ENCODE measurements around the gene NOC3L. TPM values are rescaled to one million over a fixed set of nuclear protein-coding genes. Genes with fewer than 3 reads are reported as not detected.

NOC3L gene
- polyA plus RNA-seq, 3 donors, result 2.4 to 3.0 (median 2.7) TPM

DNA sequence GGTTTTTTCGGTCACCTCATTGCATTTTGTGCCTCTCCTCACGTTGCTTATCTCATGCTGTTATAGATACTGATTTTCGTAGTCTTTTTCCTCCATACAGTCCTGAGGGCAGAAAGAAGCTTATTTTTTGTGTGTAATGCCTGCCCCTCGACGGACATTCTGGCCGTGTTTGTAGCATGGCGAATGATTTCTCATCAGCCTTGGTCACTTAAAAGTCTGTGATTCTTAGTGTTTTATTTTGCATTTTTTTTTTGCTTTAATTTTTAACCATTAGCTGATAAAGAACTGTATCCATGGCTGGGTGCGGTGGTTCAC is 469 bp upstream of the NOC3L start:
- H3K4me1 Mint-ChIP-seq, result peaks cover 18% of the 10 kb centered on the region
- peaks cover 12 to 21% of the 10 kb centered on the region in 2 donors for H3K4me1 ChIP-seq (ENCODE audit: control insufficient read depth in 1 of 2, insufficient read depth in 2 of 2, low read length in 2 of 2)
- peak overlapping the region in 2 of 3 experiments; percentile 66 to 83 for H3K4me3 ChIP-seq (replicated peaks in 1 of 3; ENCODE audit: low read depth in 2 of 3, low read length in 3 of 3)
- peak overlapping the region; percentile 64 for H3K9ac ChIP-seq (ENCODE audit: insufficient read depth, low read length, poor library complexity, severe bottlenecking)
- TF ChIP-seq, protein P1, sequence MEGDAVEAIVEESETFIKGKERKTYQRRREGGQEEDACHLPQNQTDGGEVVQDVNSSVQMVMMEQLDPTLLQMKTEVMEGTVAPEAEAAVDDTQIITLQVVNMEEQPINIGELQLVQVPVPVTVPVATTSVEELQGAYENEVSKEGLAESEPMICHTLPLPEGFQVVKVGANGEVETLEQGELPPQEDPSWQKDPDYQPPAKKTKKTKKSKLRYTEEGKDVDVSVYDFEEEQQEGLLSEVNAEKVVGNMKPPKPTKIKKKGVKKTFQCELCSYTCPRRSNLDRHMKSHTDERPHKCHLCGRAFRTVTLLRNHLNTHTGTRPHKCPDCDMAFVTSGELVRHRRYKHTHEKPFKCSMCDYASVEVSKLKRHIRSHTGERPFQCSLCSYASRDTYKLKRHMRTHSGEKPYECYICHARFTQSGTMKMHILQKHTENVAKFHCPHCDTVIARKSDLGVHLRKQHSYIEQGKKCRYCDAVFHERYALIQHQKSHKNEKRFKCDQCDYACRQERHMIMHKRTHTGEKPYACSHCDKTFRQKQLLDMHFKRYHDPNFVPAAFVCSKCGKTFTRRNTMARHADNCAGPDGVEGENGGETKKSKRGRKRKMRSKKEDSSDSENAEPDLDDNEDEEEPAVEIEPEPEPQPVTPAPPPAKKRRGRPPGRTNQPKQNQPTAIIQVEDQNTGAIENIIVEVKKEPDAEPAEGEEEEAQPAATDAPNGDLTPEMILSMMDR (IDR thresholded peaks at IDR 0.05), result peak; percentile 28
- H3K4me2 ChIP-seq (replicated peaks; ENCODE audit: extremely low read depth, low read length, poor library complexity, severe bottlenecking), result peak overlapping the region; percentile 76
- no peaks in the 10 kb centered on the region for H4K20me1 ChIP-seq (ENCODE audit: insufficient read depth, low read length)
- H3K4me3 Mint-ChIP-seq, result peak overlapping the region; percentile 92 to 95
- H3K27me3 Mint-ChIP-seq (ENCODE audit: low read depth in 3 of 3), result peaks cover 17 to 22% (median 18%) of the 10 kb centered on the region in 3 donors
- no peak overlapping the region for H3K27ac Mint-ChIP-seq
- H3K9me3 Mint-ChIP-seq, result peaks cover 0 to 3% (median 2%) of the 10 kb centered on the region in 7 donors
- no peaks in the 10 kb centered on the region for H3K9me3 ChIP-seq (replicated peaks in 1 of 2; ENCODE audit: control insufficient read depth in 1 of 2, insufficient read depth in 1 of 2, low read length in 2 of 2)
- peaks cover 10% of the 10 kb centered on the region for H3K79me2 ChIP-seq (ENCODE audit: insufficient read depth, low read length)
- no peak for DNase-seq
- H3K27ac ChIP-seq (ENCODE audit: low read depth in 1 of 2, low read length in 2 of 2), result no peak overlapping the region
- WGBS (ENCODE audit: insufficient coverage), result 40% methylated on average over 1 of the region's 8 CpGs
- H2AFZ ChIP-seq (ENCODE audit: insufficient read depth, low read depth, low read length, poor library complexity, severe bottlenecking), result peak overlapping the region; percentile 86
- H3K36me3 Mint-ChIP-seq, result peaks cover 17% of the 10 kb centered on the region in 2 donors
- H3K36me3 ChIP-seq (replicated peaks in 1 of 2; ENCODE audit: control insufficient read depth in 1 of 2, insufficient read depth in 2 of 2, low read length in 2 of 2), result peaks cover 7 to 11% of the 10 kb centered on the region in 2 donors
- intact Hi-C loops (cut with micrococcal nuclease), result loop anchor here (5.0 kb wide), 2 partner anchors 39 to 79 kb away; partner anchors contain the start of gene TBC1D12 (in 1 of the 2)
- peaks cover 0 to 6% of the 10 kb centered on the region in 2 donors for H3K27me3 ChIP-seq (ENCODE audit: control insufficient read depth in 2 of 2, insufficient read depth in 2 of 2, low read length in 2 of 2)

DNA sequence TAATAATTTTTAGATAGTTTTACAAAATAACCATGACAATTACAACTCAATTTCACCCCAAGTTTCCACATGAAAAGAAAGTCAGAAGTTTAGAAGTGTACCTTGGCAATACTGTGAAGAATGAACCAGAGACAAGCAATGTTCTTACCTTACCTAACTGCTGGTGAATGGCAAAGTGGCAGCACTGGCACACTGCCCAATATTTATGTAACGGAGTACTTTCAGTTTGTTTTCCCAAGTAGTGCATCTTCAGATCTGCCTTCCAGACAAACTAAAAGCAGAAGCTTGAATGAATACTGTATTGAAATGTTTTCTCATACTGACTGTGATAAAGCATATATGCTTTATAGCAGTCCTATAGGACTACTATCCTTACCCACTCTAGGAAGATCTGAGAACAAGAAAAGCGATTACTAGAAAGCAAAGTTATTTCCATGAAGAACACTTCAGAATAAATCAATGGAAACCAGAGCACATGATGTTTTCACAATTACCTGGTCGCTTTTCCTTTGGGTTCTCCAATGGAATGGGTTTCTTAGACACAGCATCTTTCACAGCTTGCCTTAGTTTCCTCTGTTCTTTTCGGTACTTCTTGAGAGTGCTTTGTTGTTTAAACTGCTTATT is 1.5 kb downstream of the NOC3L start:
- intact Hi-C loops (cut with micrococcal nuclease), result loop anchor here (5.0 kb wide), 2 partner anchors 41 to 81 kb away; partner anchors contain the start of gene TBC1D12 (in 1 of the 2)
- Histone ChIP-seq H3K9me3 (replicated peaks in 1 of 2; ENCODE audit: control insufficient read depth in 1 of 2, insufficient read depth in 1 of 2, low read length in 2 of 2) (no peaks in the 10 kb centered on the region), H3K27me3 (ENCODE audit: control insufficient read depth in 2 of 2, insufficient read depth in 2 of 2, low read length in 2 of 2) (peaks cover 0 to 6% of the 10 kb centered on the region in 2 donors), H3K4me1 (ENCODE audit: control insufficient read depth in 1 of 2, insufficient read depth in 2 of 2, low read length in 2 of 2) (peaks cover 12 to 21% of the 10 kb centered on the region in 2 donors), H3K79me2 (ENCODE audit: insufficient read depth, low read length) (peaks cover 10% of the 10 kb centered on the region), H4K20me1 (ENCODE audit: insufficient read depth, low read length) (no peaks in the 10 kb centered on the region), H3K27ac (ENCODE audit: low read depth in 1 of 2, low read length in 2 of 2) (no peak overlapping the region), H3K36me3 (replicated peaks in 1 of 2; ENCODE audit: control insufficient read depth in 1 of 2, insufficient read depth in 2 of 2, low read length in 2 of 2) (peaks cover 25 to 30% of the 10 kb centered on the region in 2 donors), H3K4me3 (replicated peaks in 1 of 3; ENCODE audit: low read depth in 2 of 3, low read length in 3 of 3) (no peak overlapping the region), H2AFZ (ENCODE audit: insufficient read depth, low read depth, low read length, poor library complexity, severe bottlenecking) (no peak overlapping the region), H3K9ac (ENCODE audit: insufficient read depth, low read length, poor library complexity, severe bottlenecking) (no peak overlapping the region), H3K4me2 (replicated peaks; ENCODE audit: extremely low read depth, low read length, poor library complexity, severe bottlenecking) (peak overlapping the region; percentile 76)
- Mint-ChIP-seq H3K9me3 (peaks cover 0 to 3% (median 1%) of the 10 kb centered on the region in 7 donors), H3K4me3 (no peak overlapping the region), H3K27ac (no peak overlapping the region), H3K36me3 (peaks cover 35% of the 10 kb centered on the region in 2 donors), H3K27me3 (ENCODE audit: low read depth in 3 of 3) (peaks cover 12 to 18% (median 16%) of the 10 kb centered on the region in 3 donors), H3K4me1 (peaks cover 18% of the 10 kb centered on the region)
- no peak for DNase-seq
- TF ChIP-seq, protein P1 (IDR thresholded peaks at IDR 0.05), result no peak
- 100% methylated on average over 1 of the region's 4 CpGs for WGBS (ENCODE audit: insufficient coverage)

All from CD14-positive monocyte (primary cell).